ENCODE data around the gene PKN3. TPM values are rescaled to one million over a fixed set of nuclear protein-coding genes. Genes with fewer than 3 reads are reported as not detected.

Gene PKN3
- total and polyA plus RNA-seq, 9 of the 15 experiments (the other 6 are each of a cell fraction or from before 2014, with no cell fraction given): 0.82 to 49.2 (median 19.7) TPM

DNA sequence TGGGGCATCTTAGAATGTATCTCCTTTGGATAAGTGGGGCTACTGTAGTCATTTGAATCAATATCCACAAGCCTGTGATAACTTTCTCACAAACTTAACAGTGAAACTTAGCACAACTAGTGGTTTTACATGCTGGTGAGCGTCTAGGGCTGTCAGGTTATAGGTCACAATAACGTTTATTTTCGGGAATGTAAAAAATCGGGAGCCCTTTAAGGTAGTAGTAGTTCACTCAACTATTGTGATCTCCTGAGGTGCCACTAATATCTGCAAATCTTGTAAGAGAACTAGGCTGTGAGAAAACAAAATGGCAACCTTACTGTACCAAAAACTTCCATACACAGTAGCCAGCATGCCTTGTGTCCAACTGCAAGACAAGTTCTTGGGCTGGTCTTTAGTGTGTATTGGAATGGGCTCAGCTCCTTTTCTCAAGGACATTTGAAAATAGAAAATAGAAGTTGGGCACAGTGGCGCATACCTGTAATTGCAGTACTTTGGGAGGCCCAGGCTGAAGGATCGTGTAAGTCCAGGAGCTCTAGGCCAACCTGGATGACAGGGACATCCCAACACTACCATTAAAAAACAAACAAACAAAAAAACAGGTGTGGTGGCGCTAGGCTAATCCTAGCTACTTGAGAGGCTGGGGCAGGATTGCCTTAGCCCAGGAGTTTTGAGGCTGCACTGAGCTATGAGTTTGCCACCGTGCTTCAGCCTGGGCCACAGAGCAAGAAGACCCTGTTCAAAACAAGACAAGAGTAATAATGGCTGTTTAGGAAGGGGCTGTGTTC lies 5.2 kb upstream of the PKN3 start:
- FAIRE-seq: no peak
- in situ Hi-C loops (cut with MboI) (loop anchor here (5.0 to 10.0 kb wide), 4 partner anchors 355 to 1088 kb away; partner anchors contain the start of gene SLC27A4), intact Hi-C loops (cut with micrococcal nuclease) (loop anchor here (10.0 kb wide), 1 partner anchor 978 kb away; no protein-coding TSS in a partner anchor)
- POLR2A ChIA-PET: interaction anchor here (0.5 to 3.7 kb wide), 28 partner anchors 8 to 1114 kb away, joined by 3 to 34 read pairs (median 3); partner anchors contain the start of gene SET
- WGBS (ENCODE audit: insufficient coverage, low coverage, missing lambda C conversion rate): 64% methylated on average over 8 of the region's 8 CpGs
- no peak for DNase-seq (ENCODE audit: extremely low read depth in 1 of 4, low spot score in 3 of 4)
- H3K27ac ChIP-seq (ENCODE audit: extremely low read depth, low read depth, low read length): peak overlapping the region; percentile 33; the same call in 1 of the 3 replicates
- no peak overlapping the region for H3K4me2 ChIP-seq (ENCODE audit: insufficient read depth, low read length)
- ATAC-seq: peak; percentile 49
- no peak overlapping the region for H2AFZ ChIP-seq (ENCODE audit: low read depth, low read length)
- no peak overlapping the region for H3K9ac ChIP-seq (ENCODE audit: insufficient read depth in 1 of 2, low read depth in 2 of 2, low read length in 2 of 2)
- CTCF ChIA-PET (ENCODE audit: low intra/inter-chr PET ratio): no interaction called here
- no TSS peak for BruUV-seq (replicated peaks)
- H3K4me3 ChIP-seq: no peak overlapping the region
- H3K9me1 ChIP-seq (ENCODE audit: control insufficient read depth, insufficient read depth, low read length): no peaks in the 10 kb centered on the region
- H3K27me3 ChIP-seq (ENCODE audit: control insufficient read depth in 2 of 2, insufficient read depth in 2 of 2, low read length in 2 of 2): no peaks in the 10 kb centered on the region
- H3K79me2 ChIP-seq (ENCODE audit: control insufficient read depth, insufficient read depth, low read length): peaks cover 24% of the 10 kb centered on the region
- no peaks in the 10 kb centered on the region for H4K20me1 ChIP-seq (replicated peaks; ENCODE audit: control insufficient read depth, insufficient read depth, low read length)
- H3K9me3 ChIP-seq (replicated peaks; ENCODE audit: control insufficient read depth, insufficient read depth, low read depth, low read length): no peaks in the 10 kb centered on the region
- peaks cover 0 to 5% of the 10 kb centered on the region in 2 experiments; a peak in 2 of 5 replicates for H3K4me1 ChIP-seq (replicated peaks in 1 of 2; ENCODE audit: control insufficient read depth in 2 of 2, insufficient read depth in 2 of 2, low read length in 2 of 2)
- peaks cover 55% of the 10 kb centered on the region for H3K36me3 ChIP-seq (ENCODE audit: control insufficient read depth, insufficient read depth, low read length)
- TF ChIP-seq, protein P1, sequence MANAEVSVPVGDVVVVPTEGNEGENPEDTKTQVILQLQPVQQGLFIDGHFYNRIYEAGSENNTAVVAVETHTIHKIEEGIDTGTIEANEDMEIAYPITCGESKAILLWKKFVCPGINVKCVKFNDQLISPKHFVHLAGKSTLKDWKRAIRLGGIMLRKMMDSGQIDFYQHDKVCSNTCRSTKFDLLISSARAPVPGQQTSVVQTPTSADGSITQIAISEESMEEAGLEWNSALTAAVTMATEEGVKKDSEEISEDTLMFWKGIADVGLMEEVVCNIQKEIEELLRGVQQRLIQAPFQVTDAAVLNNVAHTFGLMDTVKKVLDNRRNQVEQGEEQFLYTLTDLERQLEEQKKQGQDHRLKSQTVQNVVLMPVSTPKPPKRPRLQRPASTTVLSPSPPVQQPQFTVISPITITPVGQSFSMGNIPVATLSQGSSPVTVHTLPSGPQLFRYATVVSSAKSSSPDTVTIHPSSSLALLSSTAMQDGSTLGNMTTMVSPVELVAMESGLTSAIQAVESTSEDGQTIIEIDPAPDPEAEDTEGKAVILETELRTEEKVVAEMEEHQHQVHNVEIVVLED (CRISPR knock-in tag; IDR thresholded peaks at IDR 0.05): no peak
- TF ChIP-seq ZNF407 (IDR thresholded peaks at IDR 0.05; ENCODE audit: low read depth) (no peak), PML (IDR thresholded peaks at IDR 0.05; ENCODE audit: low read length) (peak; percentile 55; the same call in 1 of the 2 replicates), POLR2H (tag; IDR thresholded peaks at IDR 0.05; ENCODE audit: low read depth) (peak; percentile 41), HLTF (IDR thresholded peaks at IDR 0.05) (no peak), ZNF668 (CRISPR knock-in tag; IDR thresholded peaks at IDR 0.05) (no peak), KAT7 (CRISPR knock-in tag; IDR thresholded peaks at IDR 0.05; ENCODE audit: borderline replicate concordance) (peak; percentile 47; the same call in 1 of the 2 replicates), KHSRP (IDR thresholded peaks at IDR 0.05) (0 out of 2 replicates have a peak, but pooled peaks have one; percentile 11), SP1 (CRISPR knock-in tag; IDR thresholded peaks at IDR 0.05) (peak; percentile 48; the same call in 1 of the 2 replicates)
- TF ChIP-seq, protein P2, sequence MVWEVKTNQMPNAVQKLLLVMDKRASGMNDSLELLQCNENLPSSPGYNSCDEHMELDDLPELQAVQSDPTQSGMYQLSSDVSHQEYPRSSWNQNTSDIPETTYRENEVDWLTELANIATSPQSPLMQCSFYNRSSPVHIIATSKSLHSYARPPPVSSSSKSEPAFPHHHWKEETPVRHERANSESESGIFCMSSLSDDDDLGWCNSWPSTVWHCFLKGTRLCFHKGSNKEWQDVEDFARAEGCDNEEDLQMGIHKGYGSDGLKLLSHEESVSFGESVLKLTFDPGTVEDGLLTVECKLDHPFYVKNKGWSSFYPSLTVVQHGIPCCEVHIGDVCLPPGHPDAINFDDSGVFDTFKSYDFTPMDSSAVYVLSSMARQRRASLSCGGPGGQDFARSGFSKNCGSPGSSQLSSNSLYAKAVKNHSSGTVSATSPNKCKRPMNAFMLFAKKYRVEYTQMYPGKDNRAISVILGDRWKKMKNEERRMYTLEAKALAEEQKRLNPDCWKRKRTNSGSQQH (CRISPR knock-in tag; IDR thresholded peaks at IDR 0.05): peak; percentile 22; the same call in 1 of the 2 replicates

Data from K562 (cell line).